SK-N-SH treated with all-trans-retinoic acid at 6 μM for 48 hours (cell line): ENCODE results near the gene MATCAP1.

ENCODE experiments used
- ARNTL ChIP-seq: fragments of 450-650 bp; formaldehyde crosslinking; IDR thresholded peaks from 2 replicates; pipeline ENCODE4 v1.5.0; 2020; ENCODE audit warnings: low read depth, mild to moderate bottlenecking, moderate library complexity, borderline replicate concordance
- CSDC2 ChIP-seq: fragments of 250-450 bp; sonication (Bioruptor Pico); IDR thresholded peaks from 2 replicates; pipeline ENCODE4 v1.5.0; 2020; ENCODE audit warnings: mild to moderate bottlenecking, moderate library complexity
- SNAI2 ChIP-seq: fragments of 250-450 bp; sonication (Bioruptor Pico); IDR thresholded peaks from 2 replicates; pipeline ENCODE4 v1.5.0; 2020; ENCODE audit warnings: mild to moderate bottlenecking, moderate library complexity
- ZFP3 ChIP-seq: fragments of 250-450 bp; sonication (Bioruptor Pico); IDR thresholded peaks from 2 replicates; pipeline ENCODE4 v1.5.0; 2020; ENCODE audit warnings: mild to moderate bottlenecking, moderate library complexity
- TF ChIP-seq, protein P1 (sequence below): fragments of 250-450 bp; sonication (Bioruptor Pico); IDR thresholded peaks from 2 replicates; pipeline ENCODE4 v1.8.0; 2021; ENCODE audit warnings: low read depth, mild to moderate bottlenecking, moderate library complexity, borderline replicate concordance
- TF ChIP-seq, protein P2 (sequence below): fragments of 250-450 bp; sonication (Bioruptor Pico); IDR thresholded peaks from 2 replicates; pipeline ENCODE4 v1.5.1; 2020; ENCODE audit warnings: low read depth, mild to moderate bottlenecking, moderate library complexity
- TF ChIP-seq, protein P3 (sequence below): fragments of 250-450 bp; sonication (Bioruptor Pico); IDR thresholded peaks from 2 replicates; pipeline ENCODE4 v1.8.0; 2020; ENCODE audit warnings: mild to moderate bottlenecking, moderate library complexity, borderline replicate concordance
- TF ChIP-seq, protein P4 (sequence below): fragments of 250-450 bp; sonication (Bioruptor Pico); IDR thresholded peaks from 2 replicates; pipeline ENCODE4 v1.5.0; 2020; ENCODE audit warnings: mild to moderate bottlenecking, moderate library complexity

DNA sequence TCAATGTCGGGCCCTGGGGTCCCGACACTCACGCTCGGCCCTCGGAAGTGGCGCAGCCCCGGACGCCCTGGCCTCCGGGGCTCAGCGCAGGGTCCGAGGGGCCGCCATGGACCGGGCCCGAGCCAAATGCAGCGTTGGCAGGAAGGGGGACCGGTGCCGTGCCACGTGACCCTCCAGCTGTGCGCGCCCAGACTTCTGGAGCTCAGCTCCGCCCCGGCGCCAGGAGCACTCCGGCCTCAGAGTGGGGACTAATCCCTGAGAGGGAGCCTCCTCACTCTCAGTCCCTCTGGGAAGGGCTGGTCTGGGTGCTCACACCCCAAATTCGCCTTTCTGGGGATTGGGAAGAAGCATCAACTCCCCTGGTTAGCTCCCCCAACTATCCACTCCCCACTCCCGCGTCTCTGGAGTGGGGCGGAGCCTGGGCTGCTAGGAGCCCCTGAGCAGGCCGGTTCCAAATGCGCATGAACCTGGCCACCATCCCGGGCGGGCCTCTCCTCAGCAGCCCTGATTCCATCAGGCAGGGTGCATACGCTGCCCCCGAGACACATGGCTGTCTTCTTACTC lies 32.8 kb downstream of the MATCAP1 start, which contains the start of gene B3GNT9:
- TF ChIP-seq, protein P1, sequence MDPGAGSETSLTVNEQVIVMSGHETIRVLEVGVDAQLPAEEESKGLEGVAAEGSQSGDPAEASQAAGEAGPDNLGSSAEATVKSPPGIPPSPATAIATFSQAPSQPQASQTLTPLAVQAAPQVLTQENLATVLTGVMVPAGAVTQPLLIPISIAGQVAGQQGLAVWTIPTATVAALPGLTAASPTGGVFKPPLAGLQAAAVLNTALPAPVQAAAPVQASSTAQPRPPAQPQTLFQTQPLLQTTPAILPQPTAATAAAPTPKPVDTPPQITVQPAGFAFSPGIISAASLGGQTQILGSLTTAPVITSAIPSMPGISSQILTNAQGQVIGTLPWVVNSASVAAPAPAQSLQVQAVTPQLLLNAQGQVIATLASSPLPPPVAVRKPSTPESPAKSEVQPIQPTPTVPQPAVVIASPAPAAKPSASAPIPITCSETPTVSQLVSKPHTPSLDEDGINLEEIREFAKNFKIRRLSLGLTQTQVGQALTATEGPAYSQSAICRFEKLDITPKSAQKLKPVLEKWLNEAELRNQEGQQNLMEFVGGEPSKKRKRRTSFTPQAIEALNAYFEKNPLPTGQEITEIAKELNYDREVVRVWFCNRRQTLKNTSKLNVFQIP (CRISPR knock-in tag) = no peak
- TF ChIP-seq SNAI2 (no peak), ZFP3 (no peak), ARNTL (CRISPR knock-in tag) (no peak), CSDC2 (no peak)
- TF ChIP-seq, protein P2, sequence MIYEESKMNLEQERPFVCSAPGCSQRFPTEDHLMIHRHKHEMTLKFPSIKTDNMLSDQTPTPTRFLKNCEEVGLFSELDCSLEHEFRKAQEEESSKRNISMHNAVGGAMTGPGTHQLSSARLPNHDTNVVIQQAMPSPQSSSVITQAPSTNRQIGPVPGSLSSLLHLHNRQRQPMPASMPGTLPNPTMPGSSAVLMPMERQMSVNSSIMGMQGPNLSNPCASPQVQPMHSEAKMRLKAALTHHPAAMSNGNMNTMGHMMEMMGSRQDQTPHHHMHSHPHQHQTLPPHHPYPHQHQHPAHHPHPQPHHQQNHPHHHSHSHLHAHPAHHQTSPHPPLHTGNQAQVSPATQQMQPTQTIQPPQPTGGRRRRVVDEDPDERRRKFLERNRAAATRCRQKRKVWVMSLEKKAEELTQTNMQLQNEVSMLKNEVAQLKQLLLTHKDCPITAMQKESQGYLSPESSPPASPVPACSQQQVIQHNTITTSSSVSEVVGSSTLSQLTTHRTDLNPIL = no peak
- TF ChIP-seq, protein P3, sequence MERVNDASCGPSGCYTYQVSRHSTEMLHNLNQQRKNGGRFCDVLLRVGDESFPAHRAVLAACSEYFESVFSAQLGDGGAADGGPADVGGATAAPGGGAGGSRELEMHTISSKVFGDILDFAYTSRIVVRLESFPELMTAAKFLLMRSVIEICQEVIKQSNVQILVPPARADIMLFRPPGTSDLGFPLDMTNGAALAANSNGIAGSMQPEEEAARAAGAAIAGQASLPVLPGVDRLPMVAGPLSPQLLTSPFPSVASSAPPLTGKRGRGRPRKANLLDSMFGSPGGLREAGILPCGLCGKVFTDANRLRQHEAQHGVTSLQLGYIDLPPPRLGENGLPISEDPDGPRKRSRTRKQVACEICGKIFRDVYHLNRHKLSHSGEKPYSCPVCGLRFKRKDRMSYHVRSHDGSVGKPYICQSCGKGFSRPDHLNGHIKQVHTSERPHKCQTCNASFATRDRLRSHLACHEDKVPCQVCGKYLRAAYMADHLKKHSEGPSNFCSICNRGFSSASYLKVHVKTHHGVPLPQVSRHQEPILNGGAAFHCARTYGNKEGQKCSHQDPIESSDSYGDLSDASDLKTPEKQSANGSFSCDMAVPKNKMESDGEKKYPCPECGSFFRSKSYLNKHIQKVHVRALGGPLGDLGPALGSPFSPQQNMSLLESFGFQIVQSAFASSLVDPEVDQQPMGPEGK (CRISPR knock-in tag) = no peak
- TF ChIP-seq, protein P4, sequence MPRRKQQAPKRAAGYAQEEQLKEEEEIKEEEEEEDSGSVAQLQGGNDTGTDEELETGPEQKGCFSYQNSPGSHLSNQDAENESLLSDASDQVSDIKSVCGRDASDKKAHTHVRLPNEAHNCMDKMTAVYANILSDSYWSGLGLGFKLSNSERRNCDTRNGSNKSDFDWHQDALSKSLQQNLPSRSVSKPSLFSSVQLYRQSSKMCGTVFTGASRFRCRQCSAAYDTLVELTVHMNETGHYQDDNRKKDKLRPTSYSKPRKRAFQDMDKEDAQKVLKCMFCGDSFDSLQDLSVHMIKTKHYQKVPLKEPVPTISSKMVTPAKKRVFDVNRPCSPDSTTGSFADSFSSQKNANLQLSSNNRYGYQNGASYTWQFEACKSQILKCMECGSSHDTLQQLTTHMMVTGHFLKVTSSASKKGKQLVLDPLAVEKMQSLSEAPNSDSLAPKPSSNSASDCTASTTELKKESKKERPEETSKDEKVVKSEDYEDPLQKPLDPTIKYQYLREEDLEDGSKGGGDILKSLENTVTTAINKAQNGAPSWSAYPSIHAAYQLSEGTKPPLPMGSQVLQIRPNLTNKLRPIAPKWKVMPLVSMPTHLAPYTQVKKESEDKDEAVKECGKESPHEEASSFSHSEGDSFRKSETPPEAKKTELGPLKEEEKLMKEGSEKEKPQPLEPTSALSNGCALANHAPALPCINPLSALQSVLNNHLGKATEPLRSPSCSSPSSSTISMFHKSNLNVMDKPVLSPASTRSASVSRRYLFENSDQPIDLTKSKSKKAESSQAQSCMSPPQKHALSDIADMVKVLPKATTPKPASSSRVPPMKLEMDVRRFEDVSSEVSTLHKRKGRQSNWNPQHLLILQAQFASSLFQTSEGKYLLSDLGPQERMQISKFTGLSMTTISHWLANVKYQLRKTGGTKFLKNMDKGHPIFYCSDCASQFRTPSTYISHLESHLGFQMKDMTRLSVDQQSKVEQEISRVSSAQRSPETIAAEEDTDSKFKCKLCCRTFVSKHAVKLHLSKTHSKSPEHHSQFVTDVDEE (CRISPR knock-in tag) = no peak
